Measurements from ENCODE around the gene CRYGS. TPM values are rescaled to one million over a fixed set of nuclear protein-coding genes. Genes with fewer than 3 reads are reported as not detected.

CRYGS gene
- total RNA-seq, 1 experiment from 2014 or later = 7.2 TPM

GRCh38 chr3:186567072-186567921 lies 23.1 kb upstream of the CRYGS start, which contains the start of gene TBCCD1:
TBCCD1 (minus strand) TSS chr3:186567339; CDS start chr3:186564329, 3,010 bp downstream.
- peaks cover 69% of the 10 kb centered on the region for H3K36me3 Mint-ChIP-seq (ENCODE audit: insufficient read depth, unreplicated experiment)
- no TSS peak for BruUV-seq (replicated peaks)
- peak within 1 kb of the TSS; percentile 90 for H3K4me3 Mint-ChIP-seq (ENCODE audit: low read depth, unreplicated experiment)
- H3K27ac Mint-ChIP-seq (ENCODE audit: unreplicated experiment) = peak within 1 kb of the TSS; percentile 88
- no peaks in the 10 kb centered on the region for H3K9me3 Mint-ChIP-seq (ENCODE audit: low read depth, unreplicated experiment)
- H3K4me1 Mint-ChIP-seq (ENCODE audit: low read depth, unreplicated experiment) = peaks cover 36% of the 10 kb centered on the region
- DNase-seq = peak; percentile 99
- intact Hi-C loops (cut with micrococcal nuclease; ENCODE audit: unreplicated experiment) = no loop called here
- CTCF ChIA-PET = interaction anchor here (0.6 to 1.3 kb wide), 5 partner anchors 12 to 598 kb away, joined by 3 to 7 read pairs (median 3); no protein-coding TSS in a partner anchor
- no peak for TF ChIP-seq CTCF (IDR thresholded peaks at IDR 0.05; ENCODE audit: unreplicated experiment)
- no peaks in the 10 kb centered on the region for H3K27me3 Mint-ChIP-seq (ENCODE audit: unreplicated experiment)

DNA sequence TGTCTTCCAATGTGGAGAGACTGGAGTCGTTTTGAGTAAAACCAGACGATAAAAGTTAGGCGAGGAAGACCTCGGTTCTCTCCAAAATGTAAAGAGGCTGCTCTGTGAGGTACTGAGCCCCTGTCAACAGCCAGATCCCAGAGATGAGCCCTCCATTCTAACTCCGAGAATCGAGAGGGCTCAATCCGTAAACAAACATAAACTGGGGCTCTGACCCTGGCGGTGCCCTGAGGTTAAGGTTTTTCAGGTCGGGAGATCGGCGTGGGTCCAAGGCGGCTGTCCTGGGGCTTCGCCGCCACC lies 22.5 kb upstream of the CRYGS start:
- H3K27ac Mint-ChIP-seq (ENCODE audit: unreplicated experiment) = peak overlapping the region; percentile 88
- peaks cover 36% of the 10 kb centered on the region for H3K4me1 Mint-ChIP-seq (ENCODE audit: low read depth, unreplicated experiment)
- H3K36me3 Mint-ChIP-seq (ENCODE audit: insufficient read depth, unreplicated experiment) = peaks cover 63% of the 10 kb centered on the region
- no peak for TF ChIP-seq CTCF (IDR thresholded peaks at IDR 0.05; ENCODE audit: unreplicated experiment)
- intact Hi-C loops (cut with micrococcal nuclease; ENCODE audit: unreplicated experiment) = no loop called here
- BruUV-seq (replicated peaks) = no TSS peak
- CTCF ChIA-PET = interaction anchor here (1.1 to 1.3 kb wide), 2 partner anchors 12 to 50 kb away, joined by 3 read pairs; no protein-coding TSS in a partner anchor
- H3K4me3 Mint-ChIP-seq (ENCODE audit: low read depth, unreplicated experiment) = peak overlapping the region; percentile 90
- DNase-seq = no peak
- no peaks in the 10 kb centered on the region for H3K27me3 Mint-ChIP-seq (ENCODE audit: unreplicated experiment)
- no peaks in the 10 kb centered on the region for H3K9me3 Mint-ChIP-seq (ENCODE audit: low read depth, unreplicated experiment)

DNA sequence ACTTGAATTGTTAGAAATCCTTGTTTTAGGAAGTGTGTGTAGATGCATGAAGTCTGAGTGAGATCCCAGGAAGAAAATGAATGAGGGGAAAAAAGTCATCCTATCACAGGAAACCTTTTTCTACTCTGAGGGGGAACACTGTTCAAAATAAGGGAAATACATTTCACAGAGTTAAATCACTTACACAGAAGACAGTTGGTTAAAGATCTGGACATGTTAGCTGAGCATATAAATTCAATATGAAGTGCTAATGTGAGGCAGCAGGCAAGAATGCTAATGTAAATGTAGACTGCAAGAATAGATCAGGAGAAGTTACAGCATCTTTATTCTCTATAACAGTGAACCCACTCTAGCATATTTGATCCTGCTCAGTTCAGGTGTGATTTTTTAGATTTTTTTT lies 20.4 kb upstream of the CRYGS start:
- H3K27me3 Mint-ChIP-seq (ENCODE audit: unreplicated experiment) = no peaks in the 10 kb centered on the region
- intact Hi-C loops (cut with micrococcal nuclease; ENCODE audit: unreplicated experiment) = no loop called here
- no peak overlapping the region for H3K4me3 Mint-ChIP-seq (ENCODE audit: low read depth, unreplicated experiment)
- BruUV-seq (replicated peaks) = no TSS peak
- CTCF ChIA-PET = no interaction called here
- H3K36me3 Mint-ChIP-seq (ENCODE audit: insufficient read depth, unreplicated experiment) = peaks cover 42% of the 10 kb centered on the region
- TF ChIP-seq CTCF (IDR thresholded peaks at IDR 0.05; ENCODE audit: unreplicated experiment) = no peak
- H3K9me3 Mint-ChIP-seq (ENCODE audit: low read depth, unreplicated experiment) = no peaks in the 10 kb centered on the region
- peaks cover 36% of the 10 kb centered on the region for H3K4me1 Mint-ChIP-seq (ENCODE audit: low read depth, unreplicated experiment)
- H3K27ac Mint-ChIP-seq (ENCODE audit: unreplicated experiment) = no peak overlapping the region
- no peak for DNase-seq

- no TSS peak for BruUV-seq (replicated peaks)
- intact Hi-C loops (cut with micrococcal nuclease; ENCODE audit: unreplicated experiment) = no loop called here
- Mint-ChIP-seq H3K9me3 (ENCODE audit: low read depth, unreplicated experiment) (no peaks in the 10 kb centered on the region), H3K4me1 (ENCODE audit: low read depth, unreplicated experiment) (no peaks in the 10 kb centered on the region), H3K36me3 (ENCODE audit: insufficient read depth, unreplicated experiment) (peaks cover 4% of the 10 kb centered on the region), H3K4me3 (ENCODE audit: low read depth, unreplicated experiment) (no peak overlapping the region), H3K27me3 (ENCODE audit: unreplicated experiment) (no peaks in the 10 kb centered on the region), H3K27ac (ENCODE audit: unreplicated experiment) (no peak overlapping the region)
- CTCF ChIA-PET = interaction anchor here (0.6 to 1.7 kb wide), 5 partner anchors 10 to 297 kb away, joined by 3 to 5 read pairs (median 4); no protein-coding TSS in a partner anchor
- no peak for DNase-seq
- TF ChIP-seq CTCF (IDR thresholded peaks at IDR 0.05; ENCODE audit: unreplicated experiment) = no peak
Measured at GRCh38 chr3:186552408-186553031, 8.3 kb upstream of the CRYGS start.
